ENCODE data around the gene TMEM272. TPM values are rescaled to one million over a fixed set of nuclear protein-coding genes. Genes with fewer than 3 reads are reported as not detected.

The TMEM272 gene
- total RNA-seq, 5 donors from 2014 or later (not counting 1 experiment from before 2014, with no cell fraction given): 5.2 to 9.0 (median 8.8) TPM

GRCh38 chr13:51870616-51871015 lies 25.6 kb upstream of the TMEM272 start:
- DNase-seq (no peak), ATAC-seq (replicated peaks in 1 of 4) (no peak)
- Histone ChIP-seq H3K4me1 (ENCODE audit: control insufficient read depth in 1 of 2, extremely low read depth in 1 of 2, insufficient read depth in 2 of 2, low read length in 2 of 2) (no peaks in the 10 kb centered on the region), H3K9me3 (no peaks in the 10 kb centered on the region), H3K36me3 (ENCODE audit: control insufficient read depth in 2 of 2, extremely low read depth in 1 of 2, insufficient read depth in 1 of 2, low read length in 1 of 2) (no peaks in the 10 kb centered on the region), H3K4me3 (ENCODE audit: control insufficient read depth in 1 of 2, extremely low read depth in 1 of 2, low read length in 1 of 2) (no peak overlapping the region), H3K27me3 (replicated peaks in 1 of 2; ENCODE audit: control insufficient read depth in 2 of 2, extremely low read depth in 1 of 2, insufficient read depth in 2 of 2, low read length in 1 of 2) (peaks cover 0 to 5% of the 10 kb centered on the region in 2 experiments), H3K27ac (ENCODE audit: low read length) (no peak overlapping the region)
- ChIA-PET POLR2A (no interaction called here), CTCF (no interaction called here)
- Mint-ChIP-seq H3K36me3 (no peaks in the 10 kb centered on the region), H3K9me3 (no peaks in the 10 kb centered on the region), H3K27ac (no peak overlapping the region), H3K27me3 (peaks cover 6 to 8% of the 10 kb centered on the region in 2 donors), H3K4me3 (no peak overlapping the region), H3K4me1 (no peaks in the 10 kb centered on the region)
- no CpG with 5 or more reads among the region's 3 CpGs for WGBS (ENCODE audit: insufficient coverage)

- Histone ChIP-seq H3K36me3 (ENCODE audit: control insufficient read depth in 2 of 2, extremely low read depth in 1 of 2, insufficient read depth in 1 of 2, low read length in 1 of 2) (no peaks in the 10 kb centered on the region), H3K9me3 (no peaks in the 10 kb centered on the region), H3K4me1 (ENCODE audit: control insufficient read depth in 1 of 2, extremely low read depth in 1 of 2, insufficient read depth in 2 of 2, low read length in 2 of 2) (no peaks in the 10 kb centered on the region), H3K4me3 (ENCODE audit: control insufficient read depth in 1 of 2, extremely low read depth in 1 of 2, low read length in 1 of 2) (no peak overlapping the region), H3K27me3 (replicated peaks in 1 of 2; ENCODE audit: control insufficient read depth in 2 of 2, extremely low read depth in 1 of 2, insufficient read depth in 2 of 2, low read length in 1 of 2) (peaks cover 0 to 9% of the 10 kb centered on the region in 2 experiments), H3K27ac (ENCODE audit: low read length) (no peak overlapping the region)
- no peak for DNase-seq
- no peaks in the 10 kb centered on the region for H3K4me1 Mint-ChIP-seq
- no peak overlapping the region for H3K4me3 Mint-ChIP-seq
- ChIA-PET POLR2A (interaction anchor here in 1 of 2 donors (0.6 kb wide), 1 partner anchor 426 kb away, joined by 4 read pairs; no protein-coding TSS in a partner anchor), CTCF (no interaction called here)
- H3K27me3 Mint-ChIP-seq: peaks cover 6 to 8% of the 10 kb centered on the region in 2 donors
- no peak for ATAC-seq (replicated peaks in 1 of 4)
- no peak overlapping the region for H3K27ac Mint-ChIP-seq
- H3K9me3 Mint-ChIP-seq: no peaks in the 10 kb centered on the region
- H3K36me3 Mint-ChIP-seq: no peaks in the 10 kb centered on the region
- no CpG with 5 or more reads among the region's 6 CpGs for WGBS (ENCODE audit: insufficient coverage)
These were observed 24.9 kb upstream of the TMEM272 start for GRCh38 chr13:51869916-51870315.

GRCh38 chr13:51867062-51867461 lies 22.1 kb upstream of the TMEM272 start:
- Mint-ChIP-seq H3K9me3 (no peaks in the 10 kb centered on the region), H3K27ac (no peak overlapping the region), H3K4me3 (no peak overlapping the region), H3K36me3 (no peaks in the 10 kb centered on the region), H3K27me3 (peaks cover 8% of the 10 kb centered on the region in 2 donors), H3K4me1 (peaks cover 4 to 11% (median 7%) of the 10 kb centered on the region in 3 donors)
- WGBS (ENCODE audit: insufficient coverage): 63% methylated on average over 1 of the region's 4 CpGs
- DNase-seq (no peak), ATAC-seq (replicated peaks in 1 of 4) (no peak)
- Histone ChIP-seq H3K27ac (ENCODE audit: low read length) (no peak overlapping the region), H3K4me3 (ENCODE audit: control insufficient read depth in 1 of 2, extremely low read depth in 1 of 2, low read length in 1 of 2) (no peak overlapping the region), H3K36me3 (ENCODE audit: control insufficient read depth in 2 of 2, extremely low read depth in 1 of 2, insufficient read depth in 1 of 2, low read length in 1 of 2) (no peaks in the 10 kb centered on the region), H3K9me3 (no peaks in the 10 kb centered on the region), H3K27me3 (replicated peaks in 1 of 2; ENCODE audit: control insufficient read depth in 2 of 2, extremely low read depth in 1 of 2, insufficient read depth in 2 of 2, low read length in 1 of 2) (peaks cover 0 to 9% of the 10 kb centered on the region in 2 experiments), H3K4me1 (ENCODE audit: control insufficient read depth in 1 of 2, extremely low read depth in 1 of 2, insufficient read depth in 2 of 2, low read length in 2 of 2) (no peaks in the 10 kb centered on the region)
- ChIA-PET CTCF (no interaction called here), POLR2A (no interaction called here)

GRCh38 chr13:51865838-51866237 lies 20.9 kb upstream of the TMEM272 start:
- ATAC-seq (replicated peaks in 1 of 4) (no peak), DNase-seq (no peak)
- H3K4me3 Mint-ChIP-seq: no peak overlapping the region
- peaks cover 4 to 11% (median 7%) of the 10 kb centered on the region in 3 donors for H3K4me1 Mint-ChIP-seq
- Histone ChIP-seq H3K27ac (ENCODE audit: low read length) (no peak overlapping the region), H3K9me3 (no peaks in the 10 kb centered on the region), H3K4me1 (ENCODE audit: control insufficient read depth in 1 of 2, extremely low read depth in 1 of 2, insufficient read depth in 2 of 2, low read length in 2 of 2) (no peaks in the 10 kb centered on the region), H3K27me3 (replicated peaks in 1 of 2; ENCODE audit: control insufficient read depth in 2 of 2, extremely low read depth in 1 of 2, insufficient read depth in 2 of 2, low read length in 1 of 2) (peaks cover 0 to 9% of the 10 kb centered on the region in 2 experiments), H3K4me3 (ENCODE audit: control insufficient read depth in 1 of 2, extremely low read depth in 1 of 2, low read length in 1 of 2) (no peak overlapping the region), H3K36me3 (ENCODE audit: control insufficient read depth in 2 of 2, extremely low read depth in 1 of 2, insufficient read depth in 1 of 2, low read length in 1 of 2) (no peaks in the 10 kb centered on the region)
- H3K27me3 Mint-ChIP-seq: peaks cover 8% of the 10 kb centered on the region in 2 donors
- no peaks in the 10 kb centered on the region for H3K9me3 Mint-ChIP-seq
- WGBS (ENCODE audit: insufficient coverage): 83% methylated on average over 7 of the region's 7 CpGs
- POLR2A ChIA-PET: no interaction called here
- H3K27ac Mint-ChIP-seq: no peak overlapping the region
- no peaks in the 10 kb centered on the region for H3K36me3 Mint-ChIP-seq
- CTCF ChIA-PET: no interaction called here

GRCh38 chr13:51862957-51863356 lies 18.0 kb upstream of the TMEM272 start:
- Mint-ChIP-seq H3K4me1 (peaks cover 4 to 11% (median 7%) of the 10 kb centered on the region in 3 donors), H3K36me3 (no peaks in the 10 kb centered on the region), H3K4me3 (no peak overlapping the region), H3K27me3 (peaks cover 2 to 4% of the 10 kb centered on the region in 2 donors), H3K9me3 (no peaks in the 10 kb centered on the region), H3K27ac (no peak overlapping the region)
- POLR2A ChIA-PET: no interaction called here
- Histone ChIP-seq H3K9me3 (no peaks in the 10 kb centered on the region), H3K27ac (ENCODE audit: low read length) (no peak overlapping the region), H3K4me1 (ENCODE audit: control insufficient read depth in 1 of 2, extremely low read depth in 1 of 2, insufficient read depth in 2 of 2, low read length in 2 of 2) (no peaks in the 10 kb centered on the region), H3K4me3 (ENCODE audit: control insufficient read depth in 1 of 2, extremely low read depth in 1 of 2, low read length in 1 of 2) (no peak overlapping the region), H3K36me3 (ENCODE audit: control insufficient read depth in 2 of 2, extremely low read depth in 1 of 2, insufficient read depth in 1 of 2, low read length in 1 of 2) (no peaks in the 10 kb centered on the region), H3K27me3 (replicated peaks in 1 of 2; ENCODE audit: control insufficient read depth in 2 of 2, extremely low read depth in 1 of 2, insufficient read depth in 2 of 2, low read length in 1 of 2) (peaks cover 0 to 9% of the 10 kb centered on the region in 2 experiments)
- WGBS (ENCODE audit: insufficient coverage): 36% methylated on average over 6 of the region's 7 CpGs
- DNase-seq: peak in 6 of 35 experiments; percentile 2 to 20 (median 10)
- CTCF ChIA-PET: no interaction called here
- ATAC-seq (replicated peaks in 1 of 4): peak in 1 of 4 experiments; percentile 44

- 40% methylated on average over 4 of the region's 5 CpGs for WGBS (ENCODE audit: insufficient coverage)
- Histone ChIP-seq H3K36me3 (ENCODE audit: control insufficient read depth in 2 of 2, extremely low read depth in 1 of 2, insufficient read depth in 1 of 2, low read length in 1 of 2) (no peaks in the 10 kb centered on the region), H3K4me1 (ENCODE audit: control insufficient read depth in 1 of 2, extremely low read depth in 1 of 2, insufficient read depth in 2 of 2, low read length in 2 of 2) (no peaks in the 10 kb centered on the region), H3K27me3 (replicated peaks in 1 of 2; ENCODE audit: control insufficient read depth in 2 of 2, extremely low read depth in 1 of 2, insufficient read depth in 2 of 2, low read length in 1 of 2) (peaks cover 0 to 9% of the 10 kb centered on the region in 2 experiments), H3K27ac (ENCODE audit: low read length) (no peak within 1 kb of the TSS), H3K9me3 (no peaks in the 10 kb centered on the region), H3K4me3 (ENCODE audit: control insufficient read depth in 1 of 2, extremely low read depth in 1 of 2, low read length in 1 of 2) (no peak within 1 kb of the TSS)
- H3K36me3 Mint-ChIP-seq: no peaks in the 10 kb centered on the region
- H3K27me3 Mint-ChIP-seq: peaks cover 0 to 2% of the 10 kb centered on the region in 2 donors
- no peak within 1 kb of the TSS for H3K27ac Mint-ChIP-seq
- POLR2A ChIA-PET: interaction anchor here in 1 of 2 donors (0.6 kb wide), 1 partner anchor 43 kb away, joined by 3 read pairs; no protein-coding TSS in a partner anchor
- H3K9me3 Mint-ChIP-seq: no peaks in the 10 kb centered on the region
- no peak within 1 kb of the TSS for H3K4me3 Mint-ChIP-seq
- peaks cover 4 to 11% (median 7%) of the 10 kb centered on the region in 3 donors for H3K4me1 Mint-ChIP-seq
- ATAC-seq (replicated peaks in 1 of 4) (no peak), DNase-seq (no peak)
- CTCF ChIA-PET: no interaction called here
These were observed 16.8 kb upstream of the TMEM272 start, which contains the start of gene CCDC70 for GRCh38 chr13:51861723-51862300. Gene CCDC70 (plus strand): TSS chr13:51861969. CDS start chr13:51865412, 3,443 bp downstream.

Data from T-cell (primary cell).